Iris pigment epithelial cell (primary cell): ENCODE data around the gene MMP1.

Experiments
- DNase-seq: peaks from one replicate; pipeline ENCODE4 v3.0.0-alpha.2; 2011; ENCODE audit warnings: low read depth

The MMP1 gene

GRCh38 chr11:102806296-102806695 lies 8.3 kb upstream of the MMP1 start:
- DNase-seq: peak; percentile 48

GRCh38 chr11:102802341-102802740 lies 4.4 kb upstream of the MMP1 start:
- DNase-seq: peak; percentile 90

- DNase-seq: no peak
Measured at GRCh38 chr11:102800767-102801166, 2.8 kb upstream of the MMP1 start.

GRCh38 chr11:102799681-102800340 lies 1.9 kb upstream of the MMP1 start:
- peak; percentile 28 for DNase-seq

DNA sequence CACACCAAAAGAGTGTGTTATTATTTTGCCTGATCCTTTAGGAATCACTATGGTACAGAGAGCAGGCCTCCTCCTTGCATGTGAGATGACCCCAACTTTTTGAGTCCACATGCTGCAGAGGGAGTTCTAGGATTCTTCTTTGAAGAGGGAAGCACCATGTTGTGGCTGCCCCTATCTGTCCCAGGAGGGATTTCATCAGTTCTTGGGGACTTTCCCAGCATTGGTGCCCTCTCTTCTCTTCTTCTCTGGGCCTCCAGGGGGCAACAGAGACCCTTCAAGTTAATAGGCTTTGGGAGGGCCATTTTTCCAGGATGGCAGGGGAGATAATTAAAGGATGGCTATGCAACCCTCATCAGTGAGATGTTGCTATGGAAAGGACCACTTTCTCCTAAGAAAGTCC lies 3.6 kb downstream of the MMP1 start:
- peak; percentile 47 for DNase-seq

DNA sequence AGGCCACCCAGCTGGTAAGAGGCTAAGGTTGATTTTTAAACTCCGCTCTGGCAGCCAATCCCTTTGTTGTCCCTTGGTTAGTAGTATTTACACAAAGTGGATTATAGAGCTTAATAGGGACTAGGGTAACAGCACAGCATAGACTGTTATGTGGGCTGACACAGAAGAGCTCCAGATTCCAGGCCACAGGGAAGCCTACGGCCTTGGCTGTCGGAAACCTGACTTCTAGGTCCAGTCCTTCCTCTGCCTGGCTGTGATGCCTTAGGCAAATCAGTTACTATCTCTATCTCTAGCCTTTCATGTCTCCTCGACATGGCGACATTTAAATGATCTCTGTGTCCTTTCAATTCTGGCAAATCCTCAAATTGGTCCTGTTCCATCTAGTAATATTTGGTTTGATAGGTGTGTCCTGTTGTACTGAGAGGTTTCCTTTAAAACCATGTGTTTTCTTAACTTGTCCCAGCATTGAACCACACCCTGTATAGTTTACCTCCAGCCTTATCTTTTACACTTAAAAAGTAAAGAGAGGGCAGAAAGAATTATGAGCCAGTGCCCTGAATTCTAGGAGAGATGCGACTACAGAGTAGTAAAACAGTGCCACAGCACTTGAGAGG lies 4.2 kb downstream of the MMP1 start:
- DNase-seq: no peak

DNA sequence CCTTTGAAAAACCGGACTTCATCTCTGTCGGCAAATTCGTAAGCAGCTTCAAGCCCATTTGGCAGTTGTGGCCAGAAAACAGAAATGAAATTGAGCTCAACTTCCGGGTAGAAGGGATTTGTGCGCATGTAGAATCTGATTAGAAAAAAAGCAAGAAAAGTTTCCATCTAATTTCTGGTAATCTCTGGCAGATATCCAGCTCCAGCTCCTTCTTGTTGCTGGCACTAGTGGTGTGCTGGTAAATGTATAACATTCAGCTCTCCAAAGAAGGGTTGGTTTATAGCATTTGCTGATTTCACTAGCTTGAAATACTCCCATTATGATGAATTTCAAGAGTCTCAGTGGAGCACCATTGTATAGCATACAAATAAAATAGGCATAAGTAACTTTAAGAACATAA lies 5.4 kb downstream of the MMP1 start:
- no peak for DNase-seq

DNA sequence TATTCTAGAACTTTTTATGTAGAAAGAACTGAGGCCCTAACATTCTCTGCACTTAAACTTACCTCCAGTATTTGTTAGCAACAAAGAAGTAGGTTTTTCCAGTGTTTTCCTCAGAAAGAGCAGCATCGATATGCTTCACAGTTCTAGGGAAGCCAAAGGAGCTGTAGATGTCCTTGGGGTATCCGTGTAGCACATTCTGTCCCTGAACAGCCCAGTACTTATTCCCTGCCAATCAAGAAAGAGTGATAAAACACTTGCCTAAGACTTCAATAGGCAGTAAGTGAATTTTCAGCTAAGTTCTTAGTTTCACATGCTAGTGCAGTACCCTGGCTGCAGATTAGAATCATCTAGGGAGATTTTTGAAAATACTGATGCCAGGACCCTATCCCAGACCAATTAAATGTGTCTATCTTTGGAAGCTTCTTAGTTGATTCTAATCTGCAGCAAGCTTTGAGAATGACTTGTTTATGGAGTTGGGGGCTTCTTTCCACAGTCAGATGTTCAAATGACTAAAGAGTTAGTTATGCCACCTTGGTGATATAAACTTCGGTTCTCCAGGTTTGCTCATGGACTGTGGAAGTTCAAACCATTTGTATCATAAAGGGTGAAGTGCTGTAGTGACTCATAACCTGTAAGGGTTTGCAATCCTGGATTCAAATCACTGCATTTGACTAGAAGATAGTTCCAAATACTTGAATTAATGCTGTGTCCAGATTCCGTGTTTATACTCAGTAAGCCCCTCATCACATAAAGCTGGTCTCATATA lies 6.5 kb downstream of the MMP1 start:
- DNase-seq: peak; percentile 22

- DNase-seq: no peak
Measured at GRCh38 chr11:102788334-102788995, 9.5 kb downstream of the MMP1 start.

- DNase-seq: no peak
Measured at GRCh38 chr11:102784380-102784779, 13.6 kb downstream of the MMP1 start.

DNA sequence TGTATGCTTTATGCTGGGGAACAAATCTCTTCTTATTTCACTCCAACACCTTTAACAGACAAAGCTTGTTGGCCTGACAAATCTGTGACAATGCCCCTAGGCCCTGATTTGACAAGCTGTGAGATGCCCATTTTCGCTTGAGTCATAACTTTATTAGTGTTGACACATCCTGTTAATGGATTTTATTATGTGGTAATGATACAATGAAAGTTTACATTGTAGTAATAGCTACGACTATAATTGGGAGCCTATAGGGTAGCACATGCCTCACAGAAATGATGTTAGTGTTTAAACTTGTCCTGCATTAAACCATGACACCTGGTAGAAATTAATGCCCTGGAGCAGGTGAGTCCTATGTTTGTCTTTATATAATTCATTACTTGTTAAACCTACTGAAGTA lies 14.2 kb downstream of the MMP1 start:
- DNase-seq: no peak

DNA sequence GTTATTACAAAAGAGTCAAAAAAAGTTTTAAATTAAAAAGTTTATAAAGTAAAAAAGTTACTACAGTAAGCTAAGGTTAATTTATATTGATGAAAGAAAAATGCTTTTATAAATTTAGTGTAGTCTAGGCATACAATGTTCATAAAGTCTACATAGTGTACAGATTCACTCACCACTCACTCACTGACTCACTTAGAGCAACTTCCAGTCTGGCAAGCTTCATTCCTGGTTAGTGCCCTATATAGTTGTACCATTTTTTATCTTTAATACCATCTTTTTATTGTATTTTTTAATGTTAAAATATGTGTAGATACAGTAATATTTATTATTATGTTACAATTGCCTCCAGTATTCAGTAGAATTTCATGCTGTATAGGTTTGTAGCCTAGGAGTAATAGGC lies 14.9 kb downstream of the MMP1 start:
- DNase-seq: no peak

GRCh38 chr11:102781676-102782075 lies 16.3 kb downstream of the MMP1 start:
- no peak for DNase-seq

DNA sequence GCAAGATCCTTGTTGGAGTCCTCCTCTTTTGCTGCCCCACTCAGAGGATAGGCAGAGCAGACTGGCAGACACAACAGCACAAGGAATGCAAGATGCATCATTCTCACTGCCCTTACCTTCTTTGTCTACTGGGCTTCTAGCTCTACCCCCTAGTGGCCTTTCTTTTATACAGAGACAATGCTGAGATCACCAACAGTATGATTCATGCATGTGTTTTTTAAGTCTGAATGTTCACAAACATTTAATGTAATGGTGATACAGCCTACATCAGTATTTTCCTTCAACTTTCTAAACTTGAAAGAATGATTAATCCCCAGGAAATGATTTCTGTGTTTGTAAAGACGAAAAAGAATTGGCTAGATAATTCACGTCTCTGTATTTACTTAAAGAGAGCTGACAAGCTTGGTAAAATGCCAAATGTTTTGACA lies 17.5 kb downstream of the MMP1 start, which contains the start of gene MMP10:
Gene MMP10 (minus strand): TSS at position 138 of the 428 bp plus-strand sequence. CDS start 37 bp downstream, at position 101.
- peak; percentile 74 for DNase-seq

DNA sequence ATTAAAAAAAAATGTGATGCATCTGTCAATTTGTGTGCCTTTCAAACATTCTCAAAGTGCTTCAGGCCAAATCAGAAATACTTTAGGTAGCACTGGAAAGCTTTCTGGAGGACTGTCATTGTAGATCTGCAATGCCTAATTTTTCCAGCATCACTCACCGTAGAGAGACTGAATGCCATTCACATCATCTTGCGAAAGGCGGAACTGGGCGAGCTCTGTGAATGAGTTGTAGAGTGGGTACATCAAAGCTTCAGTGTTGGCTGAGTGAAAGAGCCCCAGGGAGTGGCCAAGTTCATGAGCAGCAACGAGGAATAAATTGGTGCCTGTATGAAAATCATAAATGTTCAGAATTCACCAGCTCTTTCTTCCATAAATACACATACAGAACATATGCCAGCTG lies 21.5 kb downstream of the MMP1 start:
- DNase-seq: no peak

GRCh38 chr11:102773386-102773785 lies 24.6 kb downstream of the MMP1 start:
- no peak for DNase-seq

- DNase-seq: no peak
Measured at GRCh38 chr11:102771351-102771750, 26.6 kb downstream of the MMP1 start.

DNA sequence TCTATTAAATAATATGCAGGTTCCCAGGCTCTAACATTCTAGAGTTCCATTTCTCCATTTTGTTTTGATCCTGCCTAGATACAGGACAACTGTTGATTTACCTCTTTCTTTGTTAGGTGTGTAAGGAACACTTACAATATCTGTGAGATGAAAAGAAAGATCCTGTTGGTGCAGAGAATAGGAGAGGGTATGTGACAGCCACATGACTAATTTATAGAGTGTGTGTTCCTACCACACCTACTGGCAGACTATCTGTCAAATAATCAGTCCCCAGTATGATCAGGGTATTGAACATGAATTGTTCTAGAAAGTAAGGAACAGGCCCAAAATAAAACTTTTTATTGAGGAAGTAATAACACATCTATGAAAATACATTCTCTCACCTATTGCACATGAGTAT lies 27.8 kb downstream of the MMP1 start:
- DNase-seq: no peak

DNA sequence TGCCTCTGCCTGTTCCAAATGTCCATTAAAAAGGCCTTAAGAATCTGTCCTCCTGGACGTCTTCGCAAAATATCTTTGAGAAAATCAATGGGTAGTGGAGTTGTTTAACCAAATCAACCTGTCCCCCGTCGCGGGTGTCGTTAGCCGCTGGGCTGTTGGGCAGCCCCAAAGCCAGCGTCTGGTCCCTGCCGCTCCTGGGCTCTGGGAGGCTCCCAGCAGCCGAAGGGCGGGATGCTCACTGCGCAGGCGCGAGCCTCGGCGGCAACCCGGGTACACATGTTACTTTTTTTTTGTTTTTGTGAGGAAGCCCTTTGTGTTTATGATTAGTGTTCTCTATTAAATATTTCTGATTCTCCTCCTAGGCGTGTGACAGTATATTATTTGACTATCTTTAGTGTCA lies 30.2 kb downstream of the MMP1 start:
- DNase-seq: no peak

GRCh38 chr11:102763440-102763839 lies 34.5 kb downstream of the MMP1 start:
- no peak for DNase-seq

GRCh38 chr11:102762361-102762767 lies 35.6 kb downstream of the MMP1 start:
- DNase-seq: peak; percentile 18

- peak; percentile 22 for DNase-seq
Measured at GRCh38 chr11:102761646-102762238, 36.2 kb downstream of the MMP1 start.
